ENCODE results near the gene SORCS1. TPM values are rescaled to one million over a fixed set of nuclear protein-coding genes. Genes with fewer than 3 reads are reported as not detected.

Gene SORCS1
- total and polyA plus RNA-seq, 2 of the 8 experiments (the other 6 are each of a cell fraction or from before 2014, with no cell fraction given): 4.1 to 4.6 TPM

DNA sequence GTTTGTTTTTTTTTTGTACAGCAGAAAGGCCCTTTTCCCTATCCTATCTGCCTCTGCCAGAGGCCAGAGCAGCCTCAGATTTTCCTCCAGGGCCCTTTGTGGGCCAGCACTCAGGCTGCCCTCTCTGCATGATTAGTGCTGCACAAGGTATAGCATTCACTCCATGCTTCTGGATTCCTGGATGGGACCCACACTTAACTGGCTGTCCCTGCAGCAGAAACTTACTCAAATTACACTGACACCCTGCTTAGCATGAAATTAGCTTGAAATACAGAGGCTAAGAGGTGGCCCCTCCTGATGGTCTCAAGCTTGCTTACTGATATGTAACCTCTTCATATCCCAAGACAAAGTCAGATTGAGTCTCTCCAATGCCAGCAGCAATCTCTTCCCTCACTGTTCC lies 239.3 kb downstream of the SORCS1 start:
- H3K4me1 ChIP-seq (replicated peaks in 1 of 4; ENCODE audit: control insufficient read depth in 3 of 4, insufficient read depth in 4 of 4, low read length in 3 of 4): peaks cover 0 to 14% (median 5%) of the 10 kb centered on the region in 4 experiments; a peak in 5 of 7 replicates
- no peak overlapping the region for H3K4me2 ChIP-seq (ENCODE audit: insufficient read depth in 1 of 2, low read depth in 2 of 2, low read length in 2 of 2)
- no peak overlapping the region for H2BK120ac ChIP-seq (replicated peaks; ENCODE audit: low read depth, low read length)
- H3K9ac ChIP-seq (replicated peaks in 1 of 4; ENCODE audit: extremely low read depth in 1 of 4, low read depth in 3 of 4, low read length in 3 of 4): no peak overlapping the region
- H3K4me3 ChIP-seq (ENCODE audit: extremely low read depth in 1 of 4, insufficient read depth in 2 of 4, low read depth in 3 of 4, low read length in 4 of 4): no peak overlapping the region
- peaks cover 0 to 3% of the 10 kb centered on the region in 2 experiments; a peak in 1 of 4 replicates for H3K9me3 ChIP-seq (ENCODE audit: insufficient read depth in 2 of 2, low read depth in 1 of 2, low read length in 1 of 2)
- no peak overlapping the region for H4K8ac ChIP-seq (ENCODE audit: extremely low read depth, insufficient read depth, low read length)
- ChIA-PET POLR2A (ENCODE audit: partially characterized antibody) (no interaction called here), CTCF (ENCODE audit: partially characterized antibody) (interaction anchor here (1.0 kb wide), 1 partner anchor 213 kb away, joined by 3 read pairs; no protein-coding TSS in a partner anchor)
- H3K79me1 ChIP-seq (ENCODE audit: low read depth, low read length): no peaks in the 10 kb centered on the region
- no peak overlapping the region for H3K18ac ChIP-seq (ENCODE audit: extremely low read depth, low read length)
- no peaks in the 10 kb centered on the region for H3K79me2 ChIP-seq (ENCODE audit: control insufficient read depth in 1 of 2, insufficient read depth in 2 of 2, low read length in 2 of 2)
- H3K36me3 ChIP-seq (ENCODE audit: control insufficient read depth in 2 of 4, insufficient read depth in 4 of 4, low read length in 3 of 4): no peaks in the 10 kb centered on the region
- DNase-seq (ENCODE audit: low read depth in 1 of 2, low spot score in 2 of 2) (no peak), FAIRE-seq (no peak)
- no peaks in the 10 kb centered on the region for H3K23me2 ChIP-seq (ENCODE audit: low read depth, low read length)
- H4K20me1 ChIP-seq (replicated peaks in 1 of 2; ENCODE audit: control insufficient read depth in 1 of 2, insufficient read depth in 2 of 2, low read length in 2 of 2): peaks cover 0 to 2% of the 10 kb centered on the region in 2 experiments
- no peak overlapping the region for H2BK20ac ChIP-seq (ENCODE audit: low read length)
- H4K5ac ChIP-seq (ENCODE audit: insufficient read length, low read depth, low read length): no peak overlapping the region
- H2BK12ac ChIP-seq (ENCODE audit: low read depth, low read length): no peak overlapping the region
- peaks cover 1 to 16% (median 5%) of the 10 kb centered on the region in 4 experiments; a peak in 4 of 7 replicates for H3K27me3 ChIP-seq (replicated peaks in 1 of 4; ENCODE audit: control insufficient read depth in 3 of 4, extremely low read depth in 1 of 4, insufficient read depth in 3 of 4, low read length in 3 of 4)
- H3K14ac ChIP-seq (ENCODE audit: insufficient read length): no peak overlapping the region
- H2BK5ac ChIP-seq (ENCODE audit: low read depth, low read length): no peak overlapping the region
- no peak overlapping the region for H3K23ac ChIP-seq (ENCODE audit: insufficient read length)
- H3K4ac ChIP-seq (replicated peaks; ENCODE audit: insufficient read length, low read depth, low read length): no peak overlapping the region
- no peak overlapping the region for H3K27ac ChIP-seq (ENCODE audit: low read depth, low read length)
- H2AK5ac ChIP-seq (ENCODE audit: low read depth, low read length): no peak overlapping the region
- H3K56ac ChIP-seq (replicated peaks; ENCODE audit: insufficient read length, low read depth, low read length): no peak overlapping the region
- no peak overlapping the region for H4K91ac ChIP-seq (replicated peaks; ENCODE audit: insufficient read length, low read length)
- no peak overlapping the region for H2BK15ac ChIP-seq (ENCODE audit: low read length)
- H2AFZ ChIP-seq (ENCODE audit: low read length): no peak overlapping the region
- no peak for TF ChIP-seq ASH2L (IDR thresholded peaks at IDR 0.05; ENCODE audit: low read length)
- TF ChIP-seq CEBPB (IDR thresholded peaks at IDR 0.05; ENCODE audit: low read depth, low read length): no peak
- TF ChIP-seq, protein P1, sequence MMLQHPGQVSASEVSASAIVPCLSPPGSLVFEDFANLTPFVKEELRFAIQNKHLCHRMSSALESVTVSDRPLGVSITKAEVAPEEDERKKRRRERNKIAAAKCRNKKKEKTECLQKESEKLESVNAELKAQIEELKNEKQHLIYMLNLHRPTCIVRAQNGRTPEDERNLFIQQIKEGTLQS (IDR thresholded peaks at IDR 0.05; ENCODE audit: insufficient read depth, low read depth, low read length): no peak
- TF ChIP-seq JUN (IDR thresholded peaks at IDR 0.05; ENCODE audit: low read depth, low read length): no peak
- no peak for TF ChIP-seq EZH2 (IDR thresholded peaks at IDR 0.05; ENCODE audit: low read depth, low read length, severe bottlenecking)
- TF ChIP-seq SP4 (IDR thresholded peaks at IDR 0.05; ENCODE audit: low read length): no peak
- TF ChIP-seq RNF2 (IDR thresholded peaks at IDR 0.05; ENCODE audit: borderline replicate concordance, low read depth, low read length, missing control alignments, poor library complexity, severe bottlenecking): no peak
- TF ChIP-seq SP2 (IDR thresholded peaks at IDR 0.05; ENCODE audit: low read length): no peak
- TF ChIP-seq CHD1 (IDR thresholded peaks at IDR 0.05; ENCODE audit: low read depth, low read length): no peak
- TF ChIP-seq, protein P2, sequence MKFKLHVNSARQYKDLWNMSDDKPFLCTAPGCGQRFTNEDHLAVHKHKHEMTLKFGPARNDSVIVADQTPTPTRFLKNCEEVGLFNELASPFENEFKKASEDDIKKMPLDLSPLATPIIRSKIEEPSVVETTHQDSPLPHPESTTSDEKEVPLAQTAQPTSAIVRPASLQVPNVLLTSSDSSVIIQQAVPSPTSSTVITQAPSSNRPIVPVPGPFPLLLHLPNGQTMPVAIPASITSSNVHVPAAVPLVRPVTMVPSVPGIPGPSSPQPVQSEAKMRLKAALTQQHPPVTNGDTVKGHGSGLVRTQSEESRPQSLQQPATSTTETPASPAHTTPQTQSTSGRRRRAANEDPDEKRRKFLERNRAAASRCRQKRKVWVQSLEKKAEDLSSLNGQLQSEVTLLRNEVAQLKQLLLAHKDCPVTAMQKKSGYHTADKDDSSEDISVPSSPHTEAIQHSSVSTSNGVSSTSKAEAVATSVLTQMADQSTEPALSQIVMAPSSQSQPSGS (IDR thresholded peaks at IDR 0.05; ENCODE audit: low read length): no peak
